Stimulated activated naive CD8-positive, alpha-beta T cell treated with anti-CD3 and anti-CD28 coated beads, Interleukin-15, amount 100 ng/mL, for 72 hours (primary cell): Measurements from ENCODE around the gene QPCTL.
A peak's percentile ranks its signal among the peaks of the same experiment; 100 is the strongest.

Experiments used
- ATAC-seq: fragments of 150-1000 bp; cut with Tn5 transposase; 2 replicates; pipeline ENCODE4 v1.10.0; 2021; ENCODE audit warnings: mild to moderate bottlenecking, moderate library complexity
- DNase-seq, 2 donors: peaks; one replicate each; pipeline ENCODE4 v3.0.0; 2021 to 2022
- H3K27ac Mint-ChIP-seq, 2 donors: one replicate each; pipeline ENCODE4 v1.8.0; 2022; ENCODE audit warnings: mild to moderate bottlenecking in 2 of 2, mixed read lengths in 2 of 2, moderate library complexity in 2 of 2
- H3K27me3 Mint-ChIP-seq: one replicate; pipeline ENCODE4 v1.8.0; 2022; ENCODE audit warnings: mixed read lengths
- H3K4me1 Mint-ChIP-seq: one replicate; pipeline ENCODE4 v1.8.0; 2022; ENCODE audit warnings: mild to moderate bottlenecking, mixed read lengths
- H3K4me3 Mint-ChIP-seq, 2 donors: one replicate each; pipeline ENCODE4 v1.8.0; 2022; ENCODE audit warnings: mild to moderate bottlenecking in 2 of 2, mixed read lengths in 2 of 2, moderate library complexity in 1 of 2
- H3K9me3 Mint-ChIP-seq, 2 donors: one replicate each; pipeline ENCODE4 v1.8.0; 2022; ENCODE audit warnings: mixed read lengths in 2 of 2

The QPCTL gene

DNA sequence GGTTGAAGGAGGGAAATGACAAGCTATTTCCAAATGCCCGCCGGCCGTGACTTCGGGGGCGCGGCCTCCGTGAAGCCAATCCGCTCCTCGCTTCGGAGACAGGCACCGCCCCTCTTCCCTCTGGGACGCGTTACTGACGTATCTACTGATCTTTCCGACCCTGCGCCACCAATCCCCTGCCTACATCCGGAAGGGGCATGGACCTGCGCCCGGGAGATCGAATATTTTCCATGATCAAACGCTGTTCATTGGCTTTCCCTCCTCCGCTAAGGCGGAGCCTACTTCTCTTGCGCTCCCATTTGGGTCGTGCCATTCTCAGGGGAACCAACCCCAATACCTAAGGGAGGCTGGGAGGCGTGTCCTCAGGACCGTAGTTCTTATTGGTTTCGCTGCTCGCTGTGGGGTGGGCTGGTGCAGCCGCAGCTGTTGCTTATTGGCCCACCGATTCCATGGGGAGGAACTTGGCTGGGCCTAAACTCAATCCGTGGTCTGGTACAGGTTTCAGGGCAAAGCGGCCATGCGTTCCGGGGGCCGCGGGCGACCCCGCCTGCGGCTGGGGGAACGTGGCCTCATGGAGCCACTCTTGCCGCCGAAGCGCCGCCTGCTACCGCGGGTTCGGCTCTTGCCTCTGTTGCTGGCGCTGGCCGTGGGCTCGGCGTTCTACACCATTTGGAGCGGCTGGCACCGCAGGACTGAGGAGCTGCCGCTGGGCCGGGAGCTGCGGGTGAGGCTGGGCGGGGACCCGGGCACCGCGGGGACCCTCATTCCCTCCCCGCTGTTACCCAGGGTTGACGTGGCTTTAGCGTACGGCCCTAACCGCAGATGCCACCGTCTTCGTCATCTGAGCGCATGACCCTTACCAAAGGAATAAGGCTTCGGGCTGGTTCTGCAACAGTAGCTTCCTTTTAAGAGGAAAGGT is at the start of gene QPCTL:
Gene QPCTL, plus strand, starts transcription at position 480 of the 919 bp plus-strand sequence. Its CDS starts 38 bp downstream, at position 518.
- peak within 1 kb of the TSS; percentile 98 to 99 for H3K4me3 Mint-ChIP-seq
- DNase-seq (peak; percentile 97 to 99), ATAC-seq (peak; percentile 94)
- no peaks in the 10 kb centered on the region for H3K9me3 Mint-ChIP-seq
- peak within 1 kb of the TSS; percentile 98 to 100 for H3K27ac Mint-ChIP-seq
- H3K4me1 Mint-ChIP-seq = peaks cover 43% of the 10 kb centered on the region
- no peaks in the 10 kb centered on the region for H3K27me3 Mint-ChIP-seq

GRCh38 chr19:45643024-45643926 is 49.2 kb upstream of the QPCTL start:
- peak; percentile 45 for ATAC-seq
- peak; percentile 96 to 97 for DNase-seq
- peaks cover 70% of the 10 kb centered on the region for H3K4me1 Mint-ChIP-seq
- H3K4me3 Mint-ChIP-seq = peak overlapping the region; percentile 83 to 86
- peak overlapping the region; percentile 93 to 97 for H3K27ac Mint-ChIP-seq
- peaks cover 10% of the 10 kb centered on the region for H3K27me3 Mint-ChIP-seq
- H3K9me3 Mint-ChIP-seq = no peaks in the 10 kb centered on the region

- H3K4me3 Mint-ChIP-seq = peak overlapping the region; percentile 83 to 86
- no peak overlapping the region for H3K27ac Mint-ChIP-seq
- H3K9me3 Mint-ChIP-seq = no peaks in the 10 kb centered on the region
- ATAC-seq (no peak), DNase-seq (no peak)
- peaks cover 10% of the 10 kb centered on the region for H3K27me3 Mint-ChIP-seq
- peaks cover 61% of the 10 kb centered on the region for H3K4me1 Mint-ChIP-seq
Observed at GRCh38 chr19:45643927-45644771, 48.3 kb upstream of the QPCTL start.

GRCh38 chr19:45645068-45645630 is 47.3 kb upstream of the QPCTL start:
- DNase-seq (no peak), ATAC-seq (no peak)
- Mint-ChIP-seq H3K27ac (peak overlapping the region; percentile 89 to 93), H3K4me3 (peak overlapping the region; percentile 81 to 85), H3K4me1 (peaks cover 54% of the 10 kb centered on the region), H3K9me3 (no peaks in the 10 kb centered on the region), H3K27me3 (peaks cover 10% of the 10 kb centered on the region)

DNA sequence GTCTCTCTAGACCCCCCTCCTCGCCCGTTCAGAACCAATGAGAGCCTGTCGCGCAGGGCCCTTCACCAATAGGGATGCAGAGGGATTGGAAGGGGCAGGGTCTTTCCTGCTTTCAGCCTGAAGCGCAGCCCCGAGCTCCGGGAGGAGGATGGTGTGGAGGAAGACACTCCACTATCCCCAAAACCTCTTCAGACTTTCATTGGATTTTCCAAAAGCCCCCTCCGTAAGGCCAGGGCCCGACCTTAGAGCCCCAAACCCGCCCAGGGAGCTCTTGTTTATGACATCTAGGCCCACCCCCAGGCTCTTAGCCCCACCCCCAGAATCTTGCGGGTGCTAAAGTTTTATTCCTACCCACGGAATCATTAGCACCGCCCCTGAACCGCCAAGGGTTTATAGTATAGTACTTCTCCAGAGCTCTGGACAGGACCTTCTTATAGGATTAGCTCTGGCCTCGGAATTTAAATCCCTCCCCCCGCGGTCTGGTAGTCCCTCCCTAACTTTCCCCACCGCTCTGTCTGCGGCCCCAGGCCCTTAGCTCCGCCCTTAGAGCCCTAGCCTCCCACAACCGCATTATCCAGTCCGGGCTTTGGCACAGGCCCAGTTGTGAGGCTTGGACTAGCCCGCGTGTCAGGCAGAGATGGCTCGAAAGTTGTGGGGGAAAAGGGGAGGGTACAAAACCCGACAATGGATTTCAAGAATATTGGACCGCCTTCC is 46.7 kb upstream of the QPCTL start:
- Mint-ChIP-seq H3K4me3 (peak overlapping the region; percentile 81 to 85), H3K27me3 (peaks cover 10% of the 10 kb centered on the region), H3K4me1 (peaks cover 48% of the 10 kb centered on the region), H3K27ac (peak overlapping the region; percentile 89 to 93), H3K9me3 (no peaks in the 10 kb centered on the region)
- peak; percentile 89 to 94 for DNase-seq
- peak; percentile 51 for ATAC-seq

DNA sequence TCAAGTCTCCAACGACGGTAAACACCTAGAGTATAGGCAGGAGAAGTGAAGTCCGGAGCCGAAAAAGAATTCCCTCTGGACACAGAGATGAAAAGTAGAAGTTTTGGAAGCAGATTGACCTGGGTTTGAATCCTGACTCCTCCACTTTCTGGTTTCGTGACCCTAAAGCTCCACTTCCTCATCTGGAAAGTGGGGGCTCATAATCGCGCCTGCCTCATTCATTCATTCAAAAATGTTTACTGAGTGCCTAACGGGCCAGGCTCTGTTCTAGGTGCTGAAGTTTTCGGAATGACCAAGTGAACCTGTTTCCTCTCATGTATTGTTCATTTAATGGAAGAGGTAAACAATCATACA is 46.1 kb upstream of the QPCTL start:
- Mint-ChIP-seq H3K27ac (peak overlapping the region; percentile 89 to 93), H3K4me3 (peak overlapping the region; percentile 81 to 85), H3K4me1 (peaks cover 42% of the 10 kb centered on the region), H3K27me3 (peaks cover 10% of the 10 kb centered on the region), H3K9me3 (no peaks in the 10 kb centered on the region)
- DNase-seq (no peak), ATAC-seq (no peak)

DNA sequence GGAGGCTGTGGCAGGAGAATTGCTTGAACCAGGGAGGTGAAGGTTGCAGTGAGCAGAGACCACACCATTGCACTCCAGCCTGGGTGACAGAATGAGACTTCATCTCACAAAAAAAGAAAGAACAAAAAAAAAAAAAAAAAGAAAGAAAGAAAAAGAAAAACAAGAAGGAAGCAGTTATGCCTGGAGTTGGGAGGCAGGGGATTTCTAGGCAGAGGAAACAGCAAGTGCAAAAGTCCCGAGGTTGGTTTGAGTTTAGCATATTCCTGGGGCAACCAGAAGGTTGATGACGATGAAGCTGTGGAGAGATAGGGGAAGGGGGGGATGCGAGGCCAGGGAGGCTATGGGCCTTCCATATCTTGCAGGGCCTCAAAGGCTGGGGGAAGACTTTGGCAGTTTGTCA is 41.7 kb upstream of the QPCTL start:
- no peaks in the 10 kb centered on the region for H3K9me3 Mint-ChIP-seq
- peaks cover 6% of the 10 kb centered on the region for H3K27me3 Mint-ChIP-seq
- ATAC-seq = no peak
- no peak overlapping the region for H3K4me3 Mint-ChIP-seq
- H3K27ac Mint-ChIP-seq = no peak overlapping the region
- DNase-seq = no peak
- peaks cover 9% of the 10 kb centered on the region for H3K4me1 Mint-ChIP-seq

DNA sequence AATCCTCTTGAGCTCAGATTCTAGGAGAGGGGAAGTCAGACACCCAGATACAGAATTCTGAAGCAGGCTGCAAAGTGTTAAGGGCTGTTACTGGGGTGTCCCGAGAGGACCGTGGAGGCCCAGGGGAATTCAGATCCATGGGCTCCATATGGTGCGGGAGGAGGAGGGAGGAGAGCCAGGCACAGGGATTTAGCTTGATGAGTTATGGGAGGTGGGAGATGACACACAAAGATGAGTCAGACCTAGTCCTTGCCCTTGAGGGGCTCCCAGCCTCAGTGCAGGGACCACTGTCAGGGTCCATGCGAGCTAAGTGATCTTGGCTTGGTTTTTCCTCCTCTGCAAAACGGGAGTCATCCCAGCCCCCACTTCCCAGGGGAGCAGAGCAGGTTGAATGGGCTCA is 38.8 kb upstream of the QPCTL start:
- peaks cover 6% of the 10 kb centered on the region for H3K27me3 Mint-ChIP-seq
- DNase-seq (no peak), ATAC-seq (no peak)
- no peak overlapping the region for H3K4me3 Mint-ChIP-seq
- H3K9me3 Mint-ChIP-seq = no peaks in the 10 kb centered on the region
- H3K4me1 Mint-ChIP-seq = no peaks in the 10 kb centered on the region
- H3K27ac Mint-ChIP-seq = no peak overlapping the region

DNA sequence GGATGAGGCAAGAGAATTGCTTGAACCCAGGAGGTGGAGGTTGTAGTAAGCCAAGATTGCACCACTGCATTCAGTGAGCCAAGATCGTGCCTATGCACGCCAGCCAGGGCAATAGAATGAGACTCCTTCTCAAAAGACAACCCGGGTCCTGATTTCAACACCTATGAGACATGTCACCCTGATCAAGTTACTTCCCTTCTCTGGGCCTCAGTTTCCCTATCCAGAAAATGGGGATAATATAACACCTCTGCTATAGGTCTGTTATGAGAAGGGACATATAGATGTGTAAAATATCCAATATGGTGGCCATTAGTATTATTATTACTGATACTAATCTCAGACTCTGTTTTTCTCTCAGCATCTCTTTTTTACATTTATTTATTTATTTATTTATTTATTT is 37.4 kb upstream of the QPCTL start:
- Mint-ChIP-seq H3K4me1 (no peaks in the 10 kb centered on the region), H3K9me3 (no peaks in the 10 kb centered on the region), H3K27ac (no peak overlapping the region), H3K4me3 (no peak overlapping the region), H3K27me3 (peaks cover 16% of the 10 kb centered on the region)
- no peak for DNase-seq
- no peak for ATAC-seq

DNA sequence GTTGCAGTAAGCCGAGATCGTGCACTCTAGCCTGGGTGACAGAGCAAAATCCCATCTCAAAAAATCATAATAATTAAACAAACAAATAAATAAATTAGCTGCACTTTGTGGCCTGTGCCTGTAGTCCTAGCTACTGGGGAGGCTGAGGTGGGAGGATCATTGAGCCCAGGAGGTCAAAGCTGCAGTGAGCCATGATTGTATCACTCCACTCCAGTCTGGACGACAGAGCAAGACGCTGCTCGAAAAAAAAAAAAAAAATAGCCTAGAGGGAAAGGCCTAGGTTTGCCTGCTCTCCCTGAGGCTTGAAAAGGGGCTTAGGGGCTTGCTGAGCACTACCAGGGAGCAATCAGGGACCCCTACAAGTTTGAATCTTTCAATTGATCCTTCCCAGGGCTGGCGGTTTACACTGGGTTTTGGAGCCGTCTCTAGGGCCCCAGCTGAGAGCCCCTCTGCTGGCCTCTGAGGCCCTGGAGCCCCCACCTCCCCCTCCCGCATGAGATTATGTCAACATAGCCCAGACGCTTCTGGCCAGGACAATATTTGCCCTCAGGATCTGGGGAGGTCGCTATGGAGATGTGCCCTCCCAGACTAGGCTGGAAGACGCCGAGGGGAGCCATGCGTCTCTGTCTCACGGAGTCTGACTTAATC is 34.8 kb upstream of the QPCTL start:
- DNase-seq = no peak
- H3K9me3 Mint-ChIP-seq = no peaks in the 10 kb centered on the region
- ATAC-seq = no peak
- no peak overlapping the region for H3K4me3 Mint-ChIP-seq
- peaks cover 16% of the 10 kb centered on the region for H3K27me3 Mint-ChIP-seq
- no peak overlapping the region for H3K27ac Mint-ChIP-seq
- H3K4me1 Mint-ChIP-seq = no peaks in the 10 kb centered on the region

DNA sequence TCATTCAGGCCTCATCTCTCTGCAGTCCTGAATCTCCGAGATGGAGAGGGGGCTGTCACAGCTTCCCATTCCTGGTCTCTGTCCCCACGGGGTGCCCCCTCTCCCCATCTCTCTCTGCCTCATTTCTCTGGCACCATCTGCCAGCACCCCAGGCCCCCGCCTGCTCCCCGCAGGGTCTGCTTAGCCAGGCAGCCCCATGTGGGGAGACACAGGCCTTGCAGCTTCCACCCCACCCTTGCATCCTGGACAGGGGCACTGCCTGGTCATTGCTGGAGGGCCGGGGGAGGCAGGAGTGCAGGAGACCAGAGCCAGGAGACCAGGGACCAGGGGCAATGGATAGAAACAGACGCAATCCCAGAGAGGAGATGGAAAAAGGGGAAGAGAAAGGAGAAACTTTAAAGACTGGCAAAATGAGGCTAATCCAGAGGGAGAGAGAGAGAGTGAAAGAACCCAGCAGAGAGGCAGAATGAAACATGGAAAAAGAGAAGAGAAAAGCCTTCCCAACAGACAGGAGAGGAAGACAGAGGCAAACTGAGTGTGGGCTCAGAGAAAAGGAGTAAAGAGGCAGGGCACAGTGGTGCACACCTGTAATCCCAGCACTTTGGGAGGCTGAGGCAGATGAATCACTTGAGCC is 33.3 kb upstream of the QPCTL start:
- no peak for DNase-seq
- no peak for ATAC-seq
- Mint-ChIP-seq H3K4me3 (no peak overlapping the region), H3K27ac (no peak overlapping the region), H3K9me3 (no peaks in the 10 kb centered on the region), H3K4me1 (no peaks in the 10 kb centered on the region), H3K27me3 (peaks cover 9% of the 10 kb centered on the region)

DNA sequence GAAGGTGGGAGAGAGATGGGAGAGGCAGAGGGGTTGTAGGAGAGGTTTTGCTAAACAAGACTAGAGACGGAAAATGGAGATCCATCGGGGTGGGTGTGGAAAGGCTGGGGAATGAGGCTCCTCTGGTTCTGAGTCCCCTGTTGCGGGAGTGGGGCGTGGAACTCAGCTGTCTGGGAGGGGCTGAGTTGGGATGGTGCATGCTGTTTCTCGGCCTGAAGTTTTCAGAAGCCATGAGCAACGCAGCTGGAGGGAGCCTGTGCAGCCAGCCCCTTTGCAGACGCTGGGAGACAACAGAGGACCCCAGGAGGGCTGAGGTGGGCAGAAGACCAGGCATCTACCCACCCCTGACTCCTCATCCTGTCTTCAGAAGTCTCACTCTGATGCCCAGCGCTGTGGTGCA is 31.8 kb upstream of the QPCTL start:
- no peak for DNase-seq
- no peak overlapping the region for H3K27ac Mint-ChIP-seq
- ATAC-seq = no peak
- no peaks in the 10 kb centered on the region for H3K9me3 Mint-ChIP-seq
- no peaks in the 10 kb centered on the region for H3K4me1 Mint-ChIP-seq
- peaks cover 9% of the 10 kb centered on the region for H3K27me3 Mint-ChIP-seq
- no peak overlapping the region for H3K4me3 Mint-ChIP-seq

DNA sequence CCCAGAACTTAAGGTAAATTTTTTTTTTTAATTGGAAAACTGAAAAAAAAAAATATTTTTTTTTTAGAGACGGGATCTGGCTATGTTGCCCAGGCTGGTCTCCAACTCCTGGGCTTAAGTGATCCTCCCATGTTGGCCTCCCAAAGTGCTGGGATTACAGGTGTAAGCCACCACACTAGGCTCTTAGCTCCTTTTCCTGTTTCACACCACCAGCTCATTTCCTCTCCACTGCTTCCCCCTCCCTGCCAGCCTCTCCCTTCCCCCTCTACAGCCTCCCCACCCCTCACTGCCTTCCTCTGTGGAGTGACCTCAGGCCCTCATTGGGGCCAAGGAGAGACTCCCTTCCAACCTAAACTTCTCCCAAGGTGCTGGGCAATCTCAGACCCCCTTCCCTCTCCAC is 28.7 kb upstream of the QPCTL start:
- H3K4me3 Mint-ChIP-seq = no peak overlapping the region
- peaks cover 15% of the 10 kb centered on the region for H3K4me1 Mint-ChIP-seq
- ATAC-seq (no peak), DNase-seq (no peak)
- H3K27me3 Mint-ChIP-seq = peaks cover 9% of the 10 kb centered on the region
- no peak overlapping the region for H3K27ac Mint-ChIP-seq
- no peaks in the 10 kb centered on the region for H3K9me3 Mint-ChIP-seq

DNA sequence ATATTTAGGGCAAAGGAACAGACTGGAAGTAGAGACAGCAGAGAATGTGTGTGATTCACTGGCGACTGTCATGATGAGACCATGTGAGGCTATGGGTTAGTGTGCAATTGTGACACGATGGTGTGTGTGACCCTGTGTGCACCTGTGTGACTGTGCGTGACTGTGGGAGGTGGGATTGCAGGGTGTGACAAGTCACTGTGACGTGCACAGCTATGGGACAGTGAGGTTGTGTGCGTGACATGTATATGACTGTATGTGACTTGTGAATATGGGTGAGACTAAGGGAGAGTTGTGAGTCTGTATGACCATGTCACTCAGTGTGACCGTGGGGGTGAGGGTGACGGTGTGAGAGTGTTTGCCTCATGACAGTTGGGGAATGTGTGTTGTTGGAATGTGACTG is 27.9 kb upstream of the QPCTL start:
- Mint-ChIP-seq H3K27ac (no peak overlapping the region), H3K9me3 (no peaks in the 10 kb centered on the region), H3K27me3 (peaks cover 9% of the 10 kb centered on the region), H3K4me1 (peaks cover 23% of the 10 kb centered on the region), H3K4me3 (no peak overlapping the region)
- DNase-seq (no peak), ATAC-seq (no peak)
